ENCODE data around the gene MACROD1.

DNA sequence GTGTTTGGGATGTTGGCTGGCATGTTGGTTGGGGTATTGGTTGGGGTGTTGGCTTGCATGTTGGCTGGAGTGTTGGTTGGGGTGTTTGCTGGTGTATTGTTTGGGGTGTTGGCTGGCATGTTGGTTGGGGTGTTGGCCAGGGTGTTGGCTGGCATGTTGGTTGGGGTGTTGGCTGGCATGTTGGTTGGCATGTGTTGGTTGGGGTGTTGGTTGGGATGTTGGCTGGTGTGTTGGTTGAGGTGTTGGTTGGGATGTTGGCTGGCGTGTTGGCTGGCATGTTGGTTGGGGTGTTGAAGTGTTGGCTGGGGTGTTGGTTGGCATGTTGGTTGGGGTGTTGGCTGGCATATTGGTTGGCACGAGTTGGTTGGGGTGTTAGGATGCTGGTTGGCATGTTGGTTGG lies 155.1 kb downstream of the MACROD1 start:
- TF ChIP-seq, protein P1, sequence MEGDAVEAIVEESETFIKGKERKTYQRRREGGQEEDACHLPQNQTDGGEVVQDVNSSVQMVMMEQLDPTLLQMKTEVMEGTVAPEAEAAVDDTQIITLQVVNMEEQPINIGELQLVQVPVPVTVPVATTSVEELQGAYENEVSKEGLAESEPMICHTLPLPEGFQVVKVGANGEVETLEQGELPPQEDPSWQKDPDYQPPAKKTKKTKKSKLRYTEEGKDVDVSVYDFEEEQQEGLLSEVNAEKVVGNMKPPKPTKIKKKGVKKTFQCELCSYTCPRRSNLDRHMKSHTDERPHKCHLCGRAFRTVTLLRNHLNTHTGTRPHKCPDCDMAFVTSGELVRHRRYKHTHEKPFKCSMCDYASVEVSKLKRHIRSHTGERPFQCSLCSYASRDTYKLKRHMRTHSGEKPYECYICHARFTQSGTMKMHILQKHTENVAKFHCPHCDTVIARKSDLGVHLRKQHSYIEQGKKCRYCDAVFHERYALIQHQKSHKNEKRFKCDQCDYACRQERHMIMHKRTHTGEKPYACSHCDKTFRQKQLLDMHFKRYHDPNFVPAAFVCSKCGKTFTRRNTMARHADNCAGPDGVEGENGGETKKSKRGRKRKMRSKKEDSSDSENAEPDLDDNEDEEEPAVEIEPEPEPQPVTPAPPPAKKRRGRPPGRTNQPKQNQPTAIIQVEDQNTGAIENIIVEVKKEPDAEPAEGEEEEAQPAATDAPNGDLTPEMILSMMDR (IDR thresholded peaks at IDR 0.05; ENCODE audit: poor library complexity): no peak
- TF ChIP-seq EZH2 (IDR thresholded peaks at IDR 0.05; ENCODE audit: borderline replicate concordance): no peak

Measured in hepatocyte (in vitro differentiated cells).